Measurements from ENCODE around the gene RAC3. TPM values are rescaled to one million over a fixed set of nuclear protein-coding genes. Genes with fewer than 3 reads are reported as not detected.

The RAC3 gene
- total RNA-seq, 4 donors from 2014 or later = 13.7 to 34.1 (median 14.8) TPM

GRCh38 chr17:82008258-82008940 is 23.1 kb upstream of the RAC3 start:
- 86% methylated on average over 12 of the region's 26 CpGs for WGBS
- TF ChIP-seq POLR2A (IDR thresholded peaks at IDR 0.05) (no peak), CTCF (IDR thresholded peaks at IDR 0.05) (no peak), POLR2AphosphoS5 (IDR thresholded peaks at IDR 0.05) (no peak), EP300 (IDR thresholded peaks at IDR 0.05) (no peak)
- H3K4me3 ChIP-seq = no peak overlapping the region
- peaks cover 19% of the 10 kb centered on the region for H3K36me3 ChIP-seq
- H3K4me1 ChIP-seq = peaks cover 36% of the 10 kb centered on the region
- no peaks in the 10 kb centered on the region for H3K27me3 ChIP-seq
- no peak overlapping the region for H3K27ac ChIP-seq
- H3K9me3 ChIP-seq = no peaks in the 10 kb centered on the region
- no peak for DNase-seq (ENCODE audit: low spot score in 2 of 2)

- TF ChIP-seq POLR2A (IDR thresholded peaks at IDR 0.05) (no peak), EP300 (IDR thresholded peaks at IDR 0.05) (no peak), CTCF (IDR thresholded peaks at IDR 0.05) (no peak), POLR2AphosphoS5 (IDR thresholded peaks at IDR 0.05) (no peak)
- Histone ChIP-seq H3K4me3 (no peak overlapping the region), H3K27ac (no peak overlapping the region), H3K4me1 (peaks cover 36% of the 10 kb centered on the region), H3K27me3 (no peaks in the 10 kb centered on the region), H3K9me3 (no peaks in the 10 kb centered on the region), H3K36me3 (peaks cover 19% of the 10 kb centered on the region)
- 100% methylated on average over 2 of the region's 28 CpGs for WGBS
- no peak for DNase-seq (ENCODE audit: low spot score in 2 of 2)
Measured at GRCh38 chr17:82008941-82009405, 22.5 kb upstream of the RAC3 start.

GRCh38 chr17:82009413-82009812 is 22.1 kb upstream of the RAC3 start:
- WGBS = 86% methylated on average over 12 of the region's 15 CpGs
- H3K4me1 ChIP-seq = peaks cover 36% of the 10 kb centered on the region

GRCh38 chr17:82010575-82011525 is 20.6 kb upstream of the RAC3 start:
- no peak for DNase-seq (ENCODE audit: low spot score in 2 of 2)
- no peaks in the 10 kb centered on the region for H3K9me3 ChIP-seq
- H3K4me1 ChIP-seq = peaks cover 35% of the 10 kb centered on the region
- TF ChIP-seq EP300 (IDR thresholded peaks at IDR 0.05) (no peak), CTCF (IDR thresholded peaks at IDR 0.05) (no peak), POLR2A (IDR thresholded peaks at IDR 0.05) (no peak), POLR2AphosphoS5 (IDR thresholded peaks at IDR 0.05) (no peak)
- H3K27me3 ChIP-seq = no peaks in the 10 kb centered on the region
- H3K36me3 ChIP-seq = peaks cover 19% of the 10 kb centered on the region
- H3K27ac ChIP-seq = no peak overlapping the region
- no peak overlapping the region for H3K4me3 ChIP-seq
- 97% methylated on average over 7 of the region's 39 CpGs for WGBS

More at GRCh38 chr17:82009413-82009812, 22.1 kb upstream of the RAC3 start:
- no peak for DNase-seq (ENCODE audit: low spot score in 2 of 2)
- Histone ChIP-seq H3K36me3 (peaks cover 19% of the 10 kb centered on the region), H3K27ac (no peak overlapping the region), H3K27me3 (no peaks in the 10 kb centered on the region), H3K4me3 (no peak overlapping the region), H3K9me3 (no peaks in the 10 kb centered on the region)
- TF ChIP-seq POLR2A (IDR thresholded peaks at IDR 0.05) (no peak), POLR2AphosphoS5 (IDR thresholded peaks at IDR 0.05) (no peak), CTCF (IDR thresholded peaks at IDR 0.05) (no peak), EP300 (IDR thresholded peaks at IDR 0.05) (no peak)
